ENCODE data around the gene SSX2IP. TPM values are rescaled to one million over a fixed set of nuclear protein-coding genes. Genes with fewer than 3 reads are reported as not detected.

The SSX2IP gene
- total and polyA plus RNA-seq, 9 of the 15 experiments (the other 6 are each of a cell fraction or from before 2014, with no cell fraction given): 20.6 to 96.7 (median 61.7) TPM

- in situ Hi-C loops (cut with MboI): loop anchor here (10.0 to 25.0 kb wide), 2 partner anchors 323 to 705 kb away; no protein-coding TSS in a partner anchor
- H3K27ac ChIP-seq (ENCODE audit: extremely low read depth, low read depth, low read length): no peak overlapping the region
- peaks cover 9 to 10% of the 10 kb centered on the region in 2 experiments for H3K4me1 ChIP-seq (replicated peaks in 1 of 2; ENCODE audit: control insufficient read depth in 2 of 2, insufficient read depth in 2 of 2, low read length in 2 of 2)
- no peak overlapping the region for H3K4me3 ChIP-seq
- BruUV-seq (replicated peaks): no TSS peak
- H3K9me1 ChIP-seq (ENCODE audit: control insufficient read depth, insufficient read depth, low read length): no peaks in the 10 kb centered on the region
- FAIRE-seq: no peak
- ATAC-seq: no peak
- 25% methylated on average over 2 of the region's 2 CpGs for WGBS (ENCODE audit: insufficient coverage, low coverage, missing lambda C conversion rate)
- DNase-seq (ENCODE audit: extremely low read depth in 1 of 4, low spot score in 3 of 4): no peak
- no peaks in the 10 kb centered on the region for H3K79me2 ChIP-seq (ENCODE audit: control insufficient read depth, insufficient read depth, low read length)
- H3K27me3 ChIP-seq (ENCODE audit: control insufficient read depth in 2 of 2, insufficient read depth in 2 of 2, low read length in 2 of 2): no peaks in the 10 kb centered on the region
- H3K4me2 ChIP-seq (ENCODE audit: insufficient read depth, low read length): no peak overlapping the region
- no peak overlapping the region for H3K9ac ChIP-seq (ENCODE audit: insufficient read depth in 1 of 2, low read depth in 2 of 2, low read length in 2 of 2)
- no peak overlapping the region for H2AFZ ChIP-seq (ENCODE audit: low read depth, low read length)
- intact Hi-C loops (cut with micrococcal nuclease): no loop called here
- ChIA-PET CTCF (ENCODE audit: low intra/inter-chr PET ratio) (no interaction called here), POLR2A (no interaction called here)
- H4K20me1 ChIP-seq (replicated peaks; ENCODE audit: control insufficient read depth, insufficient read depth, low read length): no peaks in the 10 kb centered on the region
- H3K36me3 ChIP-seq (ENCODE audit: control insufficient read depth, insufficient read depth, low read length): no peaks in the 10 kb centered on the region
- H3K9me3 ChIP-seq (replicated peaks; ENCODE audit: control insufficient read depth, insufficient read depth, low read depth, low read length): peaks cover 20% of the 10 kb centered on the region
- no peak for TF ChIP-seq MXI1 (IDR thresholded peaks at IDR 0.05; ENCODE audit: low read depth, low read length)
- TF ChIP-seq KHSRP (IDR thresholded peaks at IDR 0.05): no peak
- no peak for TF ChIP-seq C11orf30 (IDR thresholded peaks at IDR 0.05; ENCODE audit: low read depth)
- no peak for TF ChIP-seq ZNF592 (IDR thresholded peaks at IDR 0.05)
- TF ChIP-seq CBFB (CRISPR knock-in tag; IDR thresholded peaks at IDR 0.05): no peak
- TF ChIP-seq SMC3 (conservative IDR thresholded peaks at IDR 0.05; ENCODE audit: insufficient read depth, low read depth, low read length): no peak
- TF ChIP-seq ZBTB33 (CRISPR knock-in tag; IDR thresholded peaks at IDR 0.05): no peak
- no peak for TF ChIP-seq E2F1 (CRISPR knock-in tag; IDR thresholded peaks at IDR 0.05)
- TF ChIP-seq XRCC4 (IDR thresholded peaks at IDR 0.05; ENCODE audit: extremely low read depth, insufficient read depth, insufficient read length): no peak
- TF ChIP-seq TAF1 (IDR thresholded peaks at IDR 0.05; ENCODE audit: control insufficient read depth, extremely low read depth, insufficient read depth, low read length, severe bottlenecking): no peak
- no peak for TF ChIP-seq POLR3G (IDR thresholded peaks at IDR 0.05; ENCODE audit: extremely low read depth, insufficient read length, insufficient replicate concordance)
- TF ChIP-seq E2F8 (IDR thresholded peaks at IDR 0.05; ENCODE audit: low read depth, partially characterized antibody): no peak
- no peak for TF ChIP-seq PHTF2 (CRISPR knock-in tag; IDR thresholded peaks at IDR 0.05)
Observed at GRCh38 chr1:84617349-84617748, 72.9 kb downstream of the SSX2IP start.

Data from K562 (cell line).